ENCODE measurements around the gene ZNF444. TPM values are rescaled to one million over a fixed set of nuclear protein-coding genes. Genes with fewer than 3 reads are reported as not detected.

The ZNF444 gene
- total and polyA plus RNA-seq, 12 donors = 7.2 to 66.3 (median 35.8) TPM

GRCh38 chr19:56117376-56117884, 23.7 kb upstream of the ZNF444 start:
- Histone ChIP-seq H3K27ac (peak overlapping the region in 2 of 5 donors; percentile 24 to 98), H3K9me3 (replicated peaks in 1 of 3) (no peaks in the 10 kb centered on the region), H3K27me3 (no peaks in the 10 kb centered on the region), H3K4me3 (no peak overlapping the region), H3K36me3 (replicated peaks in 1 of 2) (no peaks in the 10 kb centered on the region), H3K4me1 (replicated peaks in 1 of 2) (peaks cover 42 to 57% of the 10 kb centered on the region in 2 donors)
- DNase-seq = peak in 1 of 7 donors; percentile 38
- intact Hi-C loops (cut with DNase I) = no loop called here
- WGBS, 4 donors = 75 to 83% (median 79%) methylated on average over 8 to 14 of the region's 14 CpGs
- TF ChIP-seq POLR2A (IDR thresholded peaks at IDR 0.05) (no peak), CTCF (IDR thresholded peaks at IDR 0.05) (no peak)

- Histone ChIP-seq H3K4me3 (no peak overlapping the region), H3K4me1 (replicated peaks in 1 of 2) (peaks cover 37 to 52% of the 10 kb centered on the region in 2 donors), H3K27ac (peak overlapping the region in 3 of 5 donors; percentile 92 to 100 (median 98)), H3K27me3 (no peaks in the 10 kb centered on the region), H3K36me3 (replicated peaks in 1 of 2) (no peaks in the 10 kb centered on the region), H3K9me3 (replicated peaks in 1 of 3) (no peaks in the 10 kb centered on the region)
- intact Hi-C loops (cut with DNase I) = no loop called here
- WGBS, 4 donors = 61 to 74% (median 71%) methylated on average over 7 to 9 of the region's 9 CpGs
- TF ChIP-seq CTCF (IDR thresholded peaks at IDR 0.05) (no peak), POLR2A (IDR thresholded peaks at IDR 0.05) (no peak)
- DNase-seq = no peak
Measured at GRCh38 chr19:56117889-56118288, 23.2 kb upstream of the ZNF444 start.

- intact Hi-C loops (cut with DNase I) = no loop called here
- TF ChIP-seq CTCF (IDR thresholded peaks at IDR 0.05) (no peak), POLR2A (IDR thresholded peaks at IDR 0.05) (peak in 1 of 2 donors; percentile 60)
- Histone ChIP-seq H3K4me3 (peak overlapping the region in 1 of 4 donors; percentile 94), H3K36me3 (replicated peaks in 1 of 2) (no peaks in the 10 kb centered on the region), H3K9me3 (replicated peaks in 1 of 3) (no peaks in the 10 kb centered on the region), H3K27me3 (no peaks in the 10 kb centered on the region), H3K4me1 (replicated peaks in 1 of 2) (peaks cover 28 to 44% of the 10 kb centered on the region in 2 donors), H3K27ac (peak overlapping the region; percentile 89 to 100 (median 97))
- 20 to 34% (median 23%) methylated on average over 6 to 8 of the region's 8 CpGs for WGBS, 4 donors
- peak in 6 of 7 donors; percentile 77 to 88 (median 82) for DNase-seq
Measured at GRCh38 chr19:56118666-56119581, 22.2 kb upstream of the ZNF444 start.

GRCh38 chr19:56119582-56119978, 21.5 kb upstream of the ZNF444 start:
- no peaks in the 10 kb centered on the region for H3K9me3 ChIP-seq (replicated peaks in 1 of 3)
- H3K4me1 ChIP-seq (replicated peaks in 1 of 2) = peaks cover 21 to 38% of the 10 kb centered on the region in 2 donors
- no peaks in the 10 kb centered on the region for H3K27me3 ChIP-seq
- TF ChIP-seq POLR2A (IDR thresholded peaks at IDR 0.05) (peak in 1 of 2 donors; percentile 74), CTCF (IDR thresholded peaks at IDR 0.05) (no peak)
- H3K36me3 ChIP-seq (replicated peaks in 1 of 2) = no peaks in the 10 kb centered on the region
- peak overlapping the region; percentile 89 to 100 (median 97) for H3K27ac ChIP-seq
- intact Hi-C loops (cut with DNase I) = no loop called here
- peak; percentile 70 to 90 (median 86) for DNase-seq
- H3K4me3 ChIP-seq = peak overlapping the region in 2 of 4 donors; percentile 50 to 94
- WGBS, 4 donors = 10 to 32% (median 18%) methylated on average over 12 to 16 of the region's 16 CpGs
